NCI-H1694 (cell line): ENCODE data around the gene UBE2F.
"Not testable (repeated sequence)": the region's sequence is repeated elsewhere in the genome, so short reads cannot be mapped to it uniquely, and the experiment has no call there.

ENCODE experiments used
- DNase-seq: peaks from one replicate; lab custom pipeline; 2025; lab: John Stamatoyannopoulos, UW

UBE2F gene

GRCh38 chr2:237944302-237944701, 22.5 kb upstream of the UBE2F start:
- no peak for DNase-seq

- no peak for DNase-seq
Measured at GRCh38 chr2:237946423-237946822, 20.4 kb upstream of the UBE2F start.

GRCh38 chr2:237951354-237951753, 15.5 kb upstream of the UBE2F start:
- DNase-seq: not testable (repeated sequence)

- no peak for DNase-seq
Measured at GRCh38 chr2:237951878-237952277, 14.9 kb upstream of the UBE2F start.

GRCh38 chr2:237952851-237953250, 14.0 kb upstream of the UBE2F start:
- no peak for DNase-seq

- DNase-seq: no peak
Measured at GRCh38 chr2:237955640-237956401, 11.0 kb upstream of the UBE2F start.

GRCh38 chr2:237956402-237956736, 10.4 kb upstream of the UBE2F start:
- no peak for DNase-seq

- DNase-seq: no peak
Measured at GRCh38 chr2:237961637-237962036, 5.2 kb upstream of the UBE2F start.

- DNase-seq: no peak
Measured at GRCh38 chr2:237962432-237963084, 4.3 kb upstream of the UBE2F start.

GRCh38 chr2:237963490-237963991, 3.3 kb upstream of the UBE2F start:
- not testable (repeated sequence) for DNase-seq

GRCh38 chr2:237964194-237964577, 2.6 kb upstream of the UBE2F start:
- DNase-seq: no peak

- no peak for DNase-seq
Measured at GRCh38 chr2:237964578-237965404, 2.0 kb upstream of the UBE2F start.

- DNase-seq: not testable (repeated sequence)
Measured at GRCh38 chr2:237965844-237966243, 970 bp upstream of the UBE2F start.

GRCh38 chr2:237966250-237966564, 607 bp upstream of the UBE2F start:
- DNase-seq: no peak

GRCh38 chr2:237967463-237967951, 693 bp downstream of the UBE2F start:
- no peak for DNase-seq

GRCh38 chr2:237968048-237968862, 1.4 kb downstream of the UBE2F start:
- DNase-seq: peak; percentile 32

- DNase-seq: no peak
Measured at GRCh38 chr2:237971661-237972060, 4.8 kb downstream of the UBE2F start.

- no peak for DNase-seq
Measured at GRCh38 chr2:237972211-237972610, 5.4 kb downstream of the UBE2F start.

GRCh38 chr2:237972936-237973335, 6.1 kb downstream of the UBE2F start:
- DNase-seq: no peak

- DNase-seq: no peak
Measured at GRCh38 chr2:237977380-237977779, 10.6 kb downstream of the UBE2F start.

GRCh38 chr2:237978058-237978712, 11.4 kb downstream of the UBE2F start:
- DNase-seq: no peak
